GM18499 (cell line): ENCODE data around the gene PPP2R5A.
"Not testable (repeated sequence)": the region's sequence is repeated elsewhere in the genome, so short reads cannot be mapped to it uniquely, and the experiment has no call there.

ENCODE experiments used
- ATAC-seq: cut with Tn5 transposase; IDR thresholded peaks from one replicate; pipeline ENCODE4 v1.9.1; 2021; ENCODE audit warnings: moderate number of reproducible peaks; ENCODE audit not compliant: insufficient read depth, unreplicated experiment

The PPP2R5A gene

DNA sequence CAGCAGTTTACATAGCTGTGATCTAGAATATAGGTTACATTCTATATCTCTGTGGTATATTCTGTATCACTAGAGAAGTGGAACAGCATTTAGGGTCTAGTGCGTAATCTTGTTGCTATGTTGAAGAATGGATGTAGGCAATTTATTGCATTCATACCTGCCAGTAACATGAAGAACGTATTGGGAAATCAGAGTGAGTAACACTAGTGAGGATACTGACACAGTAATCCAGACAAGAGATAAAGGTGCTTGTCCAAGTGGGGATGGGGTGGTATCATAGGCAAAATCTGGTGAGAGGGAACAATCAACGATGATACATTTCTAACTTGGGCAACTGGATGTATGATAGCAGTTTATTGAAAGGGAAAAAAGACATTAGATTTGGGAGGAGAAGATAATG is 9.8 kb downstream of the PPP2R5A start:
- no peak for ATAC-seq

DNA sequence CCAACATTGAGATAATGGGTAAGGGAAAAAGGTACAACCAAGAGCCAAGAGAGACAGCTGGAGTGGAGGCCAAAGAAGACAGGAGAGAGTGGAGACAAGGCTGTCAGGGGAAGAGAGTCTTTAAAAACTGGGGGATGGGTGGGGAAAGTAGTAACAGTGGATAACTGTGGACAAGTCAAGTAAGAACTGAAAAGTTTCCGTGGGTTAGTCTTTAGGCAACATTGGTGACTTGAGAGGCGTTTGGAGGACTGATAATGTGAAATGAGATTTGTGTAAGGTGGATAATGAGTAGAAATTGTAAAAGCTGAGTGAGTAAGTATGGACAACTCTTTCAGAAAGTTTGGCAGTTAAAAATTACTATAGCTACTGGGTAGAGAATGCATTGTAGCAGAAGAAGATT is 10.4 kb downstream of the PPP2R5A start:
- ATAC-seq: no peak

GRCh38 chr1:212297338-212297737 is 12.1 kb downstream of the PPP2R5A start:
- no peak for ATAC-seq

DNA sequence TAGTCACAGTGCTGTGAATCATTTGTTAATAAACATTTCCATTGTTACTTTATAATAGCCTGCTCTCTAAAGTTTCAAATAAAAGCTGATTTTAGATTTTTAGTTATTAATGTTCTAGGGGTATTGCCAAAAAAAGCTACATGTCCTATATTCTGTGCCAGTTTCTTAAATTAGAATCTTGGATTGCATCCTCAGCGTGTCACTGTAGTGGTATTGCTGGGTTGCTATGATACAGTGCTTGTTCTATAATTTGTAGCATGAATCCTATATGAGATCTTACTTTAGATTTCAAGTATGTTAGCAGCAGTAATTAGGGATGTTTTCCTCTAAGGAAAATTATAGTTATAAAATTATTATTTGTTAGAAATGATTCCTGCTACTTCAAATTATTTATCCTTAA is 16.4 kb downstream of the PPP2R5A start:
- no peak for ATAC-seq

- ATAC-seq: no peak
Measured at GRCh38 chr1:212302745-212303383, 17.7 kb downstream of the PPP2R5A start.

DNA sequence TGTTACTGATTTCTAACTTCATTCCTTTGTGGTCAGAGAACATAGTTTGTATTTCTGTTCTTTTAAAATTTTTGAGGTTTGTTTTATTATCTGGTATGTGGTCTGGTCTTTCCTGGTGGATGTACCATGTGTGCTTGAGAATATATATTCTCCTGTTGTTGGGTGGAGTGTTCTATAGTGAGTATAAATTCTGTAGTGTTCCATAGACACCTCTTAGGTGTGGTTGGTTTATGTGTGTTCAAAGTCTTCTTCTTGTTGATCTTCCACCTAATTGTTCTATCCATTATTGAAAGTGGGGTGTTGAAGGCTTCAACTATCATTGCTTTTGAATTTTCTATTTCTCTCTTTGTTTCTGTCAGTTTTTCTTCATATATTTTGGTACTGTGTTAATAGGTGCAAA is 20.1 kb downstream of the PPP2R5A start:
- ATAC-seq: no peak

- ATAC-seq: not testable (repeated sequence)
Measured at GRCh38 chr1:212305984-212306452, 20.8 kb downstream of the PPP2R5A start.

- no peak for ATAC-seq
Measured at GRCh38 chr1:212309967-212310366, 24.8 kb downstream of the PPP2R5A start.

DNA sequence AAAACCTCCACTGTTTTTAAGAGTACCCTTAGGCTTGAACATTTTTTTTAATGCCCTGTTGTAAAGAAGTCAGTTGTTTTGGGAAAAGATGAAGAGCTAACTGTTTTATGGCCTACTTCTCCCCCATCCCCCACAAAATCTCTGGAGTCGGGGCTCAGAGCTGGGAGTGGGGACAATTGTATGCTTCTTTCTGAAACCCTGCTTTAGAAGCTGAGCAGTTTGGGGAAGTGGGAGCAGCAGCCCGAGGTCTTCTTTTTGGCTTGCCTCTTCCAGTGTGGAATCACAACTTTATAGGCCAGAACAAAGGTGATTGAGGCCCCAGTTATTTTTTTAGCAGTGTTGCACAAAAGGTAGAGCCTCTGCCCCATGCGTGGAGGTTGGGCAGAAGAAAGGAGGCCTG is 25.2 kb downstream of the PPP2R5A start:
- no peak for ATAC-seq

GRCh38 chr1:212311836-212312497 is 26.8 kb downstream of the PPP2R5A start:
- ATAC-seq: no peak

GRCh38 chr1:212313616-212314015 is 28.4 kb downstream of the PPP2R5A start:
- no peak for ATAC-seq

DNA sequence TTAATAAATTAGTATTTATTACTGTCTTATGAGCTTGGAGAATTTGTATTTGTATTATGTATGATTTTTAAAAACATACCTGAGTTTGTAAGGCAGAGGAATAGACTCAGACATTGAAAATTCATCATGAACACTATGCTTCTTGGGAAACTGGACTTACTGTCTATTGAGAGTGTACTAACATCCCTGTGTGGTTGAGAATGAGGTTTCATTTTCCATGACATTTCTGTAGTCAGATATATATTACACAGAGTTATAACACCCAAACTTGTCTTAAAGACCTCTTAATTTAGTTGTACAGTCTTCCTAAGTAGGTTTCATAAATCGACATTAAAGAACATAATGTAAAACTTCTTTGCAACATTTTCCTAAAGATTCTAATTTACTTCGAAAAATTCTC is 30.0 kb downstream of the PPP2R5A start:
- no peak for ATAC-seq

DNA sequence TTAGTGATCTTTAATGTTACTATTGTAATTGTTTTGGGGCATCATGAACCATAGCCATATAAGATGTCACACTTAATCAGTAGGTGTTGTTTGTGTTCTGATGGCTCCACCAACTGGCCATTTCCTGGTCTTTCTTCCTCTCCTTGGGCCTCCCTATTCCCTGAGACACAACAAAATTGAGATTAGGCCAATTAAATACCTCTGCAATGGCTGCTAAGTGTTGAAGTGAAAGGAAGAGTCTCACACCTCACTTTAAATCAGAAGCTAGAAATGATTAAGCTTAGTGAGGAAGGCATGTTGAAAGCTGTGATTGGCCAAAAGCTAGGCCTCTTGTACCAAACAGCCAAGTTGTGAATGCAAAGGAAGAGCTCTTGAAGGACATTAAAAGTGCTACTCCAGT is 30.7 kb downstream of the PPP2R5A start:
- no peak for ATAC-seq

DNA sequence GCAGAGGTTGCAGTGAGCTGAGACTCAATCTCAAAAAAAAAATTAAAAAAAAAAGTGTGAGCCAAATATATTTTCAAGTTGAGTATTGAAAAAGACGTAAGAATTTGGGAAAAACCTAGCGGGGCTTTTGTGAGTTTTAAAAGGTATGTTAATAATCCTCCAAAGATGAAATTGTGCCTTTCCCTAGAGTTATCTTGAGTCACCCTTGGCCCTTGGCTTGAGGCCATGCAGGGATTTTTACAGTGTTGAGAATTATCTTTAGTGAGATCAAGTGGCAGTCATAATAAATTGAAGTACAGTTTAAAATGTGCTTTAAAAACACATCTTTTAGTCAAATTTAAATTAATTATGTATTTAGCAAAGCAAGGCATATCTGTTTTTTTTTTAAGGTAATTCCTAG is 32.7 kb downstream of the PPP2R5A start:
- ATAC-seq: no peak

DNA sequence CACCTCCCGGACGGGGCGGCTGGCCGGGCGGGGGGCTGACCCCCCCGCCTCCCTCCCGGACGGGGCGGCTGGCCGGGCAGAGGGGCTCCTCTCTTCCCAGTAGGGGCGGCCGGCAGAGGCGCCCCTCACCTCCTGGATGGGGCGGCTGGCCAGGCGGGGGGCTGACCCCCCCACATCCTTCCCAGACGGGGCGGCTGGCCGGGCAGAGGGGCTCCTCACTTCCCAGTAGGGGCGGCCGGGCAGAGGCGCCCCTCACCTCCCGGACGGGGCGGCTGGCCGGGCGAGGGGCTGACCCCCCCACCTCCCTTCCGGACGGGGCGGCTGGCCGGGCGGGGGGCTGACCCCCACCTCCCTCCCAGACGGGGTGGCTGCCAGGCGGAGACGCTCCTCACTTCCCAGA is 35.8 kb downstream of the PPP2R5A start:
- ATAC-seq: not testable (repeated sequence)

GRCh38 chr1:212323066-212323465 is 37.9 kb downstream of the PPP2R5A start:
- no peak for ATAC-seq

GRCh38 chr1:212326541-212326940 is 41.3 kb downstream of the PPP2R5A start:
- ATAC-seq: no peak

DNA sequence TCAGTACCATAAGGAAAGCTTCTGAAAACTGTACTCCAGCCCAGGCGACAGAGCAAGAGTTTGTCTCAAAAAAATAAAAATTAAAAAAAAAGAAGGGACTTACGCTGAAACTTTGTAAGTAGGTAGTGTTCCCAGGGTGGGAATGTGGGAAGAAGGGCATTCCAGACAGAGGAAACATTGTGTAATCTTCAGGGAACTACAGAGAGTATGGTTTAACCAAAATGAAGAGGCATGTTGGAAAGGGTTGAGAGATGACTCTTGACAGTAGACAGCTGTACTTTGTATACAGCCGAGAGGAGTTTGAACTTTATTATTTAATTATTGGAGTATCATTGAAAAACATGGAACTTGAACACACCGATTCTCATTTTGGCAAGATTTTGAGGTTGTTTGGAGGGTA is 43.0 kb downstream of the PPP2R5A start:
- no peak for ATAC-seq

GRCh38 chr1:212329105-212329504 is 43.9 kb downstream of the PPP2R5A start:
- no peak for ATAC-seq

DNA sequence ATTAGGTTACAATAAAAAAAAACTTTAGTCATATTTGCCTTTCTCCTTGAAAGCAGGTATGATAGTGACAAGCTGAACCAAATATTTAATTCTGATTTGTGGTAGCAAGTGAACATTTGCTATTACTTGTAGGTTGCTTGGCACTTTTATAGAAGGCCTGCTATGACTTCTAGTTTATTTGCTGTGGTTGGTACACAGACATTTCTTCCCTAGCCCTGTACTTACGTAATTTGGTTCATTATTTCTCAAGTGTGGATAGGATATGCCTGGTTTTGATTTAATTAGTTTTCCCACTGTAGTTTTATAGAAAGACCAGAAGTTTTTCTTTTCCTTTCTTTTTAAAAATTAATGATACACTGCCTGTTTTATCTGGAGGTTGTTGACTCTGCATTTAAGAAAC is 55.9 kb downstream of the PPP2R5A start:
- ATAC-seq: no peak

GRCh38 chr1:212344905-212345304 is 59.7 kb downstream of the PPP2R5A start:
- no peak for ATAC-seq

DNA sequence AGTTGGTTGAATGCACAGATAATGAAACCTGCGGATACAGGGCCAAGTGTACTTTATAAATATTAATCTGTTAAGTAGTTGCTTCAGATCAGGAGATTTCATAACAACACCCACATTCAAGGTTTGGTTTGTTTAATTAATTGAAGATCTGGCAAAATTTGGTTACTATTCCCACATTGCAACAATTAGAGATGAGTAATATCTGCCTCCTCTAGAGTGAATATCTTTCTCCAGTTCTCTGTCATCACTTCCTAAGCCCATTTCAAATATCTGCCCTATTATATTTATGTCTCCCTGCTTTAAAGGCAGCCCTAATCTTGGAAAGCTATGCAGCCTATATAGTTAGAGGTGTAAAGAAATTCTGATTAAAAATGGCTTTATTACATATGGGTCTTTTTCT is 61.4 kb downstream of the PPP2R5A start:
- ATAC-seq: no peak
